IMR-90 (cell line): ENCODE data around the gene ARMC6. TPM values are rescaled to one million over a fixed set of nuclear protein-coding genes. Genes with fewer than 3 reads are reported as not detected.
A peak's percentile ranks its signal among the peaks of the same experiment; 100 is the strongest.

Experiments
- ATAC-seq: fragments of 200-7000 bp; cut with Tn5 transposase; 2 replicates; pipeline ENCODE4 v1.9.1; 2020; ENCODE audit warnings: low read depth, mild to moderate bottlenecking, moderate library complexity
- BruUV-seq: library from RNA; stranded (reverse); fragments of 400-500 nt; replicated peaks from 2 replicates; lab custom pipeline; 2021; lab: Mats Ljungman, UMichigan
- CTCF ChIA-PET: fragments of 300-600 bp; formaldehyde crosslinking; extraction: SDS; loops from one replicate; lab custom pipeline; 2021; ENCODE audit warnings: antibody characterized with exemption; lab: Yijun Ruan, JAX
- POLR2A ChIA-PET: fragments of 300-600 bp; sonication (Branson Sonifier 250); formaldehyde crosslinking; loops from one replicate; lab custom pipeline; 2022; ENCODE audit warnings: antibody characterized with exemption; ENCODE audit not compliant: unreplicated experiment; lab: Charles Lee
- DNase-seq: peaks from one replicate; pipeline ENCODE4 v3.0.0; 2013
- H2AFZ ChIP-seq: replicated peaks from 2 replicates; pipeline ENCODE3; 2013; ENCODE audit warnings: low read length, mild to moderate bottlenecking; ENCODE audit not compliant: poor library complexity
- H2AK5ac ChIP-seq: 2 replicates; pipeline ENCODE4 v1.6.1; 2013; ENCODE audit warnings: low read depth, low read length, inconsistent platforms
- H2AK9ac ChIP-seq: replicated peaks from 2 replicates; pipeline ENCODE3; 2013; ENCODE audit warnings: mild to moderate bottlenecking, low read depth, low read length, moderate library complexity; ENCODE audit not compliant: poor library complexity
- H2BK120ac ChIP-seq: 2 replicates; pipeline ENCODE4 v1.6.1; 2013; ENCODE audit warnings: low read depth, low read length, inconsistent platforms
- H2BK15ac ChIP-seq: 3 replicates; pipeline ENCODE4 v1.6.1; 2013; ENCODE audit warnings: low read depth, low read length, inconsistent platforms
- H2BK20ac ChIP-seq: 2 replicates; pipeline ENCODE4 v1.6.1; 2013; ENCODE audit warnings: low read depth, mild to moderate bottlenecking, inconsistent platforms, low read length, moderate library complexity
- H2BK5ac ChIP-seq: 2 replicates; pipeline ENCODE4 v1.6.1; 2013; ENCODE audit warnings: mild to moderate bottlenecking, low read depth, low read length, inconsistent platforms; ENCODE audit not compliant: poor library complexity, severe bottlenecking
- H3K14ac ChIP-seq: replicated peaks from 2 replicates; pipeline ENCODE4 v1.6.1; 2013; ENCODE audit warnings: low read depth, low read length, inconsistent platforms
- H3K18ac ChIP-seq: 2 replicates; pipeline ENCODE4 v1.6.1; 2013; ENCODE audit warnings: low read depth, low read length, control low read depth
- H3K23ac ChIP-seq: 2 replicates; pipeline ENCODE4 v1.6.1; 2013; ENCODE audit warnings: low read depth, low read length, inconsistent platforms
- H3K27ac ChIP-seq: 2 replicates; pipeline ENCODE4 v1.5.1; 2013; ENCODE audit warnings: mild to moderate bottlenecking, control low read depth, low read length; ENCODE audit not compliant: insufficient read depth
- H3K27me3 ChIP-seq: 2 replicates; pipeline ENCODE4 v1.6.1; 2013; ENCODE audit warnings: low read length; ENCODE audit not compliant: control insufficient read depth, insufficient read depth
- H3K36me3 ChIP-seq: 2 replicates; pipeline ENCODE4 v1.6.1; 2013; ENCODE audit warnings: low read length, mixed read lengths; ENCODE audit not compliant: control insufficient read depth, insufficient read depth
- H3K4ac ChIP-seq: 2 replicates; pipeline ENCODE4 v1.6.1; 2013; ENCODE audit warnings: low read depth, low read length, inconsistent platforms
- H3K4me1 ChIP-seq: 2 replicates; pipeline ENCODE4 v1.6.1; 2013; ENCODE audit warnings: low read length, mixed read lengths; ENCODE audit not compliant: control insufficient read depth, insufficient read depth
- H3K4me2 ChIP-seq: 2 replicates; pipeline ENCODE4 v1.6.1; 2013; ENCODE audit warnings: low read depth, mild to moderate bottlenecking, control low read depth, low read length, moderate library complexity
- H3K4me3 ChIP-seq: 2 replicates; pipeline ENCODE4 v1.5.1; 2013; ENCODE audit warnings: low read depth, mild to moderate bottlenecking, control low read depth, low read length, moderate library complexity; ENCODE audit not compliant: insufficient read depth
- H3K56ac ChIP-seq: 2 replicates; pipeline ENCODE4 v1.6.1; 2013; ENCODE audit warnings: low read length, inconsistent platforms; ENCODE audit not compliant: insufficient read depth; ENCODE audit errors: extremely low read depth
- H3K79me1 ChIP-seq, 2 experiments: 2 replicates each; pipeline ENCODE4 v1.6.1; 2013; ENCODE audit warnings: low read length in 2 of 2, inconsistent platforms in 1 of 2, low read depth in 1 of 2
- H3K9ac ChIP-seq: 2 replicates; pipeline ENCODE4 v1.6.1; 2013; ENCODE audit warnings: low read depth, low read length, control low read depth
- H3K9me1 ChIP-seq: 2 replicates; pipeline ENCODE4 v1.6.1; 2013; ENCODE audit warnings: low read length, inconsistent platforms; ENCODE audit not compliant: insufficient read depth
- H3K9me3 ChIP-seq: 2 replicates; pipeline ENCODE4 v1.6.1; 2013; ENCODE audit warnings: low read length; ENCODE audit not compliant: control insufficient read depth, insufficient read depth
- H4K20me1 ChIP-seq: 2 replicates; pipeline ENCODE4 v1.6.1; 2013; ENCODE audit warnings: low read length, inconsistent platforms; ENCODE audit not compliant: insufficient read depth
- H4K5ac ChIP-seq: 2 replicates; pipeline ENCODE4 v1.6.1; 2013; ENCODE audit warnings: mild to moderate bottlenecking, low read depth, low read length, control low read depth
- H4K8ac ChIP-seq, 2 experiments: 2 replicates each; pipeline ENCODE4 v1.6.1; 2013; ENCODE audit warnings: low read depth in 2 of 2, low read length in 2 of 2, control low read depth in 1 of 2, inconsistent platforms in 1 of 2
- H4K91ac ChIP-seq: 2 replicates; pipeline ENCODE4 v1.6.1; 2013; ENCODE audit warnings: low read depth, low read length, inconsistent platforms; ENCODE audit not compliant: insufficient read depth
- BHLHE40 ChIP-seq: fragments of 150-350 bp; IDR thresholded peaks from 2 replicates; pipeline ENCODE4 v1.6.1; 2016; ENCODE audit warnings: mild to moderate bottlenecking, low read depth, low read length
- CEBPB ChIP-seq: IDR thresholded peaks from 2 replicates; pipeline ENCODE4 v1.6.1; 2012; ENCODE audit warnings: low read depth, low read length, improper control_type of control experiment
- CHD1 ChIP-seq: IDR thresholded peaks from 2 replicates; pipeline ENCODE4 v1.6.1; 2012; ENCODE audit warnings: low read depth, low read length, improper control_type of control experiment
- ELK1 ChIP-seq: fragments of 150-350 bp; IDR thresholded peaks from 2 replicates; pipeline ENCODE4 v1.6.1; 2016; ENCODE audit warnings: low read depth, mild to moderate bottlenecking, low read length, moderate library complexity, borderline replicate concordance
- FOS ChIP-seq: fragments of 150-350 bp; IDR thresholded peaks from 2 replicates; pipeline ENCODE4 v1.6.1; 2016; ENCODE audit warnings: low read depth, low read length
- MAFK ChIP-seq: IDR thresholded peaks from 2 replicates; pipeline ENCODE4 v1.6.1; 2012; ENCODE audit warnings: low read depth, low read length, improper control_type of control experiment
- MAZ ChIP-seq: IDR thresholded peaks from 2 replicates; pipeline ENCODE4 v1.6.1; 2012; ENCODE audit warnings: low read depth, mild to moderate bottlenecking, low read length, improper control_type of control experiment, moderate library complexity, borderline replicate concordance
- MXI1 ChIP-seq: IDR thresholded peaks from 2 replicates; pipeline ENCODE4 v1.6.1; 2012; ENCODE audit warnings: low read depth, mild to moderate bottlenecking, low read length, moderate library complexity, borderline replicate concordance
- NFE2L2 ChIP-seq: fragments of 150-350 bp; IDR thresholded peaks from 2 replicates; pipeline ENCODE4 v1.6.1; 2016; ENCODE audit warnings: low read depth, mild to moderate bottlenecking, low read length
- POLR2A ChIP-seq: IDR thresholded peaks from 2 replicates; pipeline ENCODE4 v1.6.1; 2012; ENCODE audit warnings: mild to moderate bottlenecking, low read depth, low read length
- RAD21 ChIP-seq: IDR thresholded peaks from 2 replicates; pipeline ENCODE4 v1.6.1; 2012; ENCODE audit warnings: low read length, improper control_type of control experiment
- RCOR1 ChIP-seq: IDR thresholded peaks from 2 replicates; pipeline ENCODE4 v1.6.1; 2012; ENCODE audit warnings: mild to moderate bottlenecking, low read length, improper control_type of control experiment; ENCODE audit not compliant: insufficient replicate concordance
- RFX5 ChIP-seq: IDR thresholded peaks from 2 replicates; pipeline ENCODE4 v1.8.0; 2012; ENCODE audit warnings: low read depth, mild to moderate bottlenecking, low read length, moderate library complexity
- SMC3 ChIP-seq: fragments of 150-350 bp; IDR thresholded peaks from 2 replicates; pipeline ENCODE4 v1.6.1; 2016; ENCODE audit warnings: low read depth, mild to moderate bottlenecking, antibody characterized with exemption, low read length, moderate library complexity
- WGBS, 2 experiments: methylation state at CpG; one replicate each; pipeline versions ENCODE4 v1.1.5 to v1.1.7; 2013; ENCODE audit warnings: missing lambda C conversion rate in 2 of 2; ENCODE audit not compliant: insufficient read length in 1 of 2; ENCODE audit errors: extremely low coverage in 2 of 2; 5-methylcytosine and 5-hydroxymethylcytosine counted together
- dilution Hi-C: fragments of 300-500 bp; cut with HindIII; formaldehyde crosslinking; loops from one replicate; pipeline ENCODE4 v1.14.3; 2018; ENCODE audit warnings: low sequenced_read_pairs; ENCODE audit not compliant: unreplicated experiment
- in situ Hi-C: fragments of 300-500 bp; cut with MboI; formaldehyde crosslinking; loops from 3 replicates; pipeline ENCODE4 v1.14.3; 2019; ENCODE audit warnings: low sequenced_read_pairs, inconsistent platforms, mixed read lengths
- intact Hi-C: fragments of 100-400 bp; cut with micrococcal nuclease; formaldehyde crosslinking; loops from 2 replicates; pipeline ENCODE4 v1.10.0; 2022
- polyA plus RNA-seq, 3 experiments: library from polyadenylated mRNA; depleted of rRNA; stranded (reverse); fragments of >200 nt; gene quantifications; 2 replicates each; pipeline ENCODE4 v1.2.3, GENCODE V29; 2012; ENCODE audit warnings: low replicate concordance in 1 of 3
- total RNA-seq: library from RNA; depleted of rRNA; stranded (reverse); fragments of >200 nt; gene quantifications from 2 replicates; pipeline ENCODE4 v1.2.3, GENCODE V29; 2012
- TF ChIP-seq, protein P1 (sequence below): fragments of 150-350 bp; IDR thresholded peaks from 2 replicates; pipeline ENCODE4 v1.6.1; 2017; ENCODE audit warnings: mild to moderate bottlenecking, antibody characterized with exemption, low read length, low read depth
- TF ChIP-seq, protein P2 (sequence below): conservative IDR thresholded peaks from 2 replicates; pipeline ENCODE4 v1.5.1; 2012; ENCODE audit warnings: mild to moderate bottlenecking, low read depth, low read length, improper control_type of control experiment

The ARMC6 gene
- total and polyA plus RNA-seq, 2 of the 4 experiments (the other 2 are of a cell fraction), result 41.5 to 52.7 TPM

- dilution Hi-C loops, result no loop called here
Measured at GRCh38 chr19:19043481-19043880, 10.1 kb downstream of the ARMC6 start.

More at GRCh38 chr19:19043481-19043880, 10.1 kb downstream of the ARMC6 start:
- no peak overlapping the region for H3K9ac ChIP-seq
- BruUV-seq, result no TSS peak
- H3K18ac ChIP-seq, result no peak overlapping the region
- no peak overlapping the region for H2AFZ ChIP-seq
- H3K4me1 ChIP-seq, result peaks cover 4% of the 10 kb centered on the region; the same call in 1 of the 2 replicates
- no peaks in the 10 kb centered on the region for H3K27me3 ChIP-seq
- H3K14ac ChIP-seq, result no peak overlapping the region
- H3K79me1 ChIP-seq, result peaks cover 35 to 40% of the 10 kb centered on the region in 2 experiments
- H3K27ac ChIP-seq, result no peak overlapping the region
- peak overlapping the region; percentile 50 for H2AK9ac ChIP-seq
- no peak overlapping the region for H3K4me3 ChIP-seq
- ATAC-seq (no peak), DNase-seq (no peak)
- no peaks in the 10 kb centered on the region for H3K9me3 ChIP-seq
- no peak overlapping the region for H2BK20ac ChIP-seq
- peaks cover 9% of the 10 kb centered on the region for H3K9me1 ChIP-seq
- in situ Hi-C loops (no loop called here), intact Hi-C loops (no loop called here)
- POLR2A ChIA-PET, result no interaction called here
- no peak overlapping the region for H2AK5ac ChIP-seq
- no peak overlapping the region for H2BK5ac ChIP-seq
- H4K91ac ChIP-seq, result no peak overlapping the region
- H3K56ac ChIP-seq, result no peak overlapping the region
- WGBS, 2 experiments, result no CpG with 5 or more reads among the region's 6 CpGs
- peaks cover 26% of the 10 kb centered on the region for H3K36me3 ChIP-seq
- no peak for TF ChIP-seq BHLHE40
- no peak for TF ChIP-seq POLR2A
- no peak for TF ChIP-seq NFE2L2
- TF ChIP-seq, protein P1, sequence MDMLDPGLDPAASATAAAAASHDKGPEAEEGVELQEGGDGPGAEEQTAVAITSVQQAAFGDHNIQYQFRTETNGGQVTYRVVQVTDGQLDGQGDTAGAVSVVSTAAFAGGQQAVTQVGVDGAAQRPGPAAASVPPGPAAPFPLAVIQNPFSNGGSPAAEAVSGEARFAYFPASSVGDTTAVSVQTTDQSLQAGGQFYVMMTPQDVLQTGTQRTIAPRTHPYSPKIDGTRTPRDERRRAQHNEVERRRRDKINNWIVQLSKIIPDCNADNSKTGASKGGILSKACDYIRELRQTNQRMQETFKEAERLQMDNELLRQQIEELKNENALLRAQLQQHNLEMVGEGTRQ, result no peak
- no peak for TF ChIP-seq RFX5
- no peak for TF ChIP-seq MAFK
- TF ChIP-seq MXI1, result no peak
- TF ChIP-seq CEBPB, result no peak
- no peak for TF ChIP-seq SMC3
- TF ChIP-seq, protein P2, sequence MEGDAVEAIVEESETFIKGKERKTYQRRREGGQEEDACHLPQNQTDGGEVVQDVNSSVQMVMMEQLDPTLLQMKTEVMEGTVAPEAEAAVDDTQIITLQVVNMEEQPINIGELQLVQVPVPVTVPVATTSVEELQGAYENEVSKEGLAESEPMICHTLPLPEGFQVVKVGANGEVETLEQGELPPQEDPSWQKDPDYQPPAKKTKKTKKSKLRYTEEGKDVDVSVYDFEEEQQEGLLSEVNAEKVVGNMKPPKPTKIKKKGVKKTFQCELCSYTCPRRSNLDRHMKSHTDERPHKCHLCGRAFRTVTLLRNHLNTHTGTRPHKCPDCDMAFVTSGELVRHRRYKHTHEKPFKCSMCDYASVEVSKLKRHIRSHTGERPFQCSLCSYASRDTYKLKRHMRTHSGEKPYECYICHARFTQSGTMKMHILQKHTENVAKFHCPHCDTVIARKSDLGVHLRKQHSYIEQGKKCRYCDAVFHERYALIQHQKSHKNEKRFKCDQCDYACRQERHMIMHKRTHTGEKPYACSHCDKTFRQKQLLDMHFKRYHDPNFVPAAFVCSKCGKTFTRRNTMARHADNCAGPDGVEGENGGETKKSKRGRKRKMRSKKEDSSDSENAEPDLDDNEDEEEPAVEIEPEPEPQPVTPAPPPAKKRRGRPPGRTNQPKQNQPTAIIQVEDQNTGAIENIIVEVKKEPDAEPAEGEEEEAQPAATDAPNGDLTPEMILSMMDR, result no peak
- TF ChIP-seq CHD1, result no peak
- TF ChIP-seq MAZ, result no peak
- TF ChIP-seq RCOR1, result no peak
- TF ChIP-seq RAD21, result no peak
- no peak for TF ChIP-seq FOS
- TF ChIP-seq ELK1, result no peak
- no peak overlapping the region for H4K5ac ChIP-seq
- no peak overlapping the region for H3K4me2 ChIP-seq
- no peak overlapping the region for H3K23ac ChIP-seq
- no peak overlapping the region for H2BK15ac ChIP-seq
- H4K20me1 ChIP-seq, result peaks cover 11% of the 10 kb centered on the region
- CTCF ChIA-PET, result no interaction called here
- H3K4ac ChIP-seq, result no peak overlapping the region
- no peak overlapping the region for H2BK120ac ChIP-seq
- H4K8ac ChIP-seq, result no peak overlapping the region
